HG03432 (cell line): ENCODE results near the gene PBX4.
A peak's percentile ranks its signal among the peaks of the same experiment; 100 is the strongest.

ENCODE experiments used
- ATAC-seq: cut with Tn5 transposase; IDR thresholded peaks from one replicate; pipeline ENCODE4 v1.9.1; 2021; ENCODE audit warnings: mild to moderate bottlenecking, moderate library complexity; ENCODE audit not compliant: unreplicated experiment

PBX4 gene

GRCh38 chr19:19527674-19528625 lies 90.5 kb downstream of the PBX4 start:
- ATAC-seq: no peak

- ATAC-seq: no peak
Measured at GRCh38 chr19:19527371-19527656, 91.2 kb downstream of the PBX4 start.

GRCh38 chr19:19526581-19527370 lies 91.7 kb downstream of the PBX4 start:
- no peak for ATAC-seq

- no peak for ATAC-seq
Measured at GRCh38 chr19:19525611-19526380, 92.7 kb downstream of the PBX4 start.

- ATAC-seq: no peak
Measured at GRCh38 chr19:19524053-19524452, 94.4 kb downstream of the PBX4 start.

- no peak for ATAC-seq
Measured at GRCh38 chr19:19523177-19523576, 95.3 kb downstream of the PBX4 start.

GRCh38 chr19:19520989-19521388 lies 97.5 kb downstream of the PBX4 start:
- no peak for ATAC-seq

- no peak for ATAC-seq
Measured at GRCh38 chr19:19517235-19517619, 101.3 kb downstream of the PBX4 start.

- peak; percentile 92 for ATAC-seq
Measured at GRCh38 chr19:19515642-19516519, 102.6 kb downstream of the PBX4 start, which contains the start of gene NDUFA13. Gene NDUFA13 (plus strand): TSS chr19:19516225. CDS start chr19:19516239, 14 bp downstream.

- ATAC-seq: no peak
Measured at GRCh38 chr19:19514881-19515641, 103.4 kb downstream of the PBX4 start, which contains the start of gene TSSK6. Gene TSSK6 (minus strand): TSS chr19:19515548. CDS start chr19:19515427, 121 bp downstream.

- ATAC-seq: no peak
Measured at GRCh38 chr19:19514215-19514657, 104.3 kb downstream of the PBX4 start.

GRCh38 chr19:19513682-19514081 lies 104.8 kb downstream of the PBX4 start:
- no peak for ATAC-seq
